ENCODE data around the gene ARMH3.
A peak's percentile ranks its signal among the peaks of the same experiment; 100 is the strongest.
"Not testable (repeated sequence)": the region's sequence is repeated elsewhere in the genome, so short reads cannot be mapped to it uniquely, and the experiment has no call there.

Gene ARMH3

GRCh38 chr10:102045292-102045691 lies 10.7 kb downstream of the ARMH3 start:
- no peak for DNase-seq

DNA sequence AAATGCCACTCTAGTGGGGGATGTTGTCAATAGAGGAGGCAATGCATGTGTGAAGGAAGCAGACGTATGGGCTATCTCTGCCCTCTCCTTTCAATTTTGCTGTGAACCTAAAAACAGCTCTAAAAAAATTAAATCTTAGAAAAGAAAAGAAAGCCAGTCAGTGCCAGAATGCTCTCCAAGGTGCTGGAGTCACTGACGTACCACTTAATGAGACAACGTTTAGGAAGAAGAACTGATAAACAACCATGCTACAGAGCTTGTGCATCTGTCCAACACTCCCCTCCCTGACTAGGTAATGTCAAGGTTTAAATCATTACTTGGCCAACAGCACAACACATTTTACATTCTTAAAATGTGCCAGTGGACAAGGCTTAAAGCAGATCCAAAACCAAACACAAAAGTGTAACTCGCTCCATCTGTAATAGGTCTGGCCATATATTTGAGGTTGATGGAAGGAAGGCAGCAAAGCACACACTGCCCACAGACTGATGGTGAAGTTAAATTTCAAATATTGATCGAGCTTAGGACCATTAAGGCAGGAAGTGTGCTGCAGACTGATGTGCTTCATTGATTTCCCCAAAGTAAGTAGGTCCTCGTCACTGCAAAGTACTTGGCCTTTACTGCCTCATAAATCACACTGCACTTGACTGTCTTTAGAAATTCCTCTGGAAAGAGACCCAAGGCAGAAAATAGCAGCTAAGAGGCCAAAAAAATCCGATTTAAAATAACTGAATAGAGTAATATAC lies 15.5 kb downstream of the ARMH3 start:
- no peak for DNase-seq

- DNase-seq = no peak
Measured at GRCh38 chr10:102038410-102038809, 17.6 kb downstream of the ARMH3 start.

DNA sequence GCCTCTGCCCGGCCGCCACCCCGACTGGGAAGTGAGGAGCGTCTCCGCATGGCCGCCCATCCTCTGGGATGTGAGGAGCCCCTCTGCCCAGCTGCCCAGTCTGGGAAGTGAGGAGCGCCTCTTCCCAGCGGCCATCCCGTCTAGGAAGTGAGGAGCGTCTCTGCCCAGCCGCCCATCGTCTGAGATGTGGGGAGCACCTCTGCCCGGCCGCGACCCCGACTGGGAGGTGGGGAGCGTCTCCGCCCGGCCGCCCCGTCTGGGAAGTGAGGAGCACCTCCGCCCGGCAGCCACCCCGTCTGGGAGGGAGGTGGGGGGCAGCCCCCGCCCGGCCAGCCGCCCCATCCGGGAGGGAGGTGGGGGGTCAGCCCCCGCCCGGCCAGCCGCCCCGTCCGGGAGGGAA lies 20.2 kb downstream of the ARMH3 start:
- not testable (repeated sequence) for DNase-seq

DNA sequence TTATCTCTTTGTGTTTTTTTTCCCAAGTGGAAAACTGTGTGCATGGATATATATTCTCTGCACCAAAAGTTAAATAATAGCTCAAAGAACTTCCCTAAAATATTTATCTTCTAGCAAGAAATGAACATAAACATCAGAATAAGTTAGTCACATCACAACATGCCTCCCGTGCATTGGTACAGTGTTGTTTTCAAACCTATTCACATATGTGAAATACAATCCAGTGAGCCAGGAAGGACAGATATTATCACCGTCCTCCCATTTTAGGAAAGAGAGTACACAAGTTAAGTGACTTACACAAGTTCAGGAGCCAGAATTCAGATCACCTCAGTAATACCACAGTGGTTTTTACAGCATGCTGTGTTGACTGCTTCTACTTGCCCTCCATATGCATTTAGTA lies 22.2 kb downstream of the ARMH3 start:
- DNase-seq = no peak

- no peak for DNase-seq
Measured at GRCh38 chr10:102027261-102027660, 28.7 kb downstream of the ARMH3 start.

DNA sequence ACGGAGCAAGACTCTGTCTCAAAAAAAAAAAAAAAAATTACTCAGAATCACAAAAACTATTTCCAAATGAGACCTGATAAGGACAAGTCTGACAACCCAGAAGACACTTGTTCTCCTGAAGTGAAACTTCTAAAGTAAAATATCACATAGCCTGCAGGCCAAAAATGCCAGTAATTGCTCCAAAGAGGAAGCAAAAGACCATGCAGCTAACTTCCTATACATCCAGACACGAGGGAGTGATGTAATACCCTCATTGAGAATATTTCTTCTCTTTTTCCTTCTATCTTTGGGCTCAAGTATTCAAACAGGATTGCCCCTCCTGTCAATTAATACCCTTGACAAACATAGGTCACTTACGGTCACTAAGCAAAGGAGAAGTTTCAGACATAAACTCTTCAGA lies 31.2 kb downstream of the ARMH3 start:
- no peak for DNase-seq

GRCh38 chr10:102020938-102021337 lies 35.0 kb downstream of the ARMH3 start:
- DNase-seq = no peak

- DNase-seq = no peak
Measured at GRCh38 chr10:102017295-102017694, 38.7 kb downstream of the ARMH3 start.

GRCh38 chr10:102016416-102016815 lies 39.6 kb downstream of the ARMH3 start:
- no peak for DNase-seq

DNA sequence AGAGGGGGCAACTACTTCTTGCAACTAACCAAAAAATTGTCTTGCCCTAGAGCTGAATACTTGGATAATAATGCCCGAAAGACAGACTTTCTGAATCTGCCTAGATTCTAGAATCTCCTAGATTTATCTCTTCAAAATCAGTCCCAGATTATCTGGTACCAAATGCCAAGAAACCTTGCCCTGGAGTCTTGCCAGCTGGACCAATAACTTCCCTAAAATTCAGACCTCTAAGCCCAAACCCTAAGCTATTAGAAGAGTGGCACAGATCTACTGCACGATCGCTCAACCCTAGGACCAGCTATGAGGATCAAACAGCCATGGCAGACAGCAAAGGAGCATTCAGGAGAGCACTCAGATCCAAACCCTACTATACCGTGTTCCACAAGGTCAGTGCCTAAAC lies 45.0 kb downstream of the ARMH3 start:
- DNase-seq = no peak

- peak; percentile 88 for DNase-seq
Measured at GRCh38 chr10:102009801-102010425, 46.1 kb downstream of the ARMH3 start.

GRCh38 chr10:102007796-102008195 lies 48.2 kb downstream of the ARMH3 start:
- no peak for DNase-seq

DNA sequence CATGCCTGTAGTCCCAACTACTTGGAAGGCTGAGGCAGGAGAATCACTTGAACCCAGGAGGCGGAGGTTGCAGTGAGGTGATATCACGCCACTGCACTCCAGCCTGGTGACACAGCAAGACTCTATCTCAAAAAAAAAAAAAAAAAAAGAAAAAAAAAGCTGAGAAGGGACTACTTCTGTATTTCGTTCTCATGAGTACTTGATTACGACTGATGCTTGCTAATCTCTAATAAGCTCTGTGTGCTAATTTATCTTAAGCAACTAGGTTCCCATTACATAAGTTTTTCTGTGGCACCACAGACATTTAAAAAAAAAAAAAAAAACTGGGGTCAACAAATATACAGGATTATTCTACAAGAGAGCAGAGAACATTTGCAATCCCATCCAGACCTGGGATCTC lies 48.9 kb downstream of the ARMH3 start:
- DNase-seq = not testable (repeated sequence)

DNA sequence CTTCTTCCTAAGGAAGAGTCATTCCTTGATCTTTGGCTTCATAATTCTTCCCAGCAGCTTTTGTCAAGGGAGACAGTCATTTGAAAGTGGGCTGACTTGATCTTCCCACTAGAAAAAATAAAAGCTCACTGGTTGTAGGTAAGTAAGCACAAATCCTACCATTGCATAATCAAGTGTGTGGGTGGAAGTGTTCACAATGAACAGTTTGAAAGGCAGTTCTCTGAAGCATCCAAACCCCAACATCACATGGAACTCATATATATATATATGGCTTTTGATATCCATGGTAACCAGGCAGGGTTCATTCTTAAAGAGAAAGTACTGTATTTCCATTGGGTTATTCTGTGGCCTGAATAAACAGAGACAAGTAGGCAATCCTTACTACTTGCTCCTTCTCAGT lies 51.6 kb downstream of the ARMH3 start:
- DNase-seq = no peak

DNA sequence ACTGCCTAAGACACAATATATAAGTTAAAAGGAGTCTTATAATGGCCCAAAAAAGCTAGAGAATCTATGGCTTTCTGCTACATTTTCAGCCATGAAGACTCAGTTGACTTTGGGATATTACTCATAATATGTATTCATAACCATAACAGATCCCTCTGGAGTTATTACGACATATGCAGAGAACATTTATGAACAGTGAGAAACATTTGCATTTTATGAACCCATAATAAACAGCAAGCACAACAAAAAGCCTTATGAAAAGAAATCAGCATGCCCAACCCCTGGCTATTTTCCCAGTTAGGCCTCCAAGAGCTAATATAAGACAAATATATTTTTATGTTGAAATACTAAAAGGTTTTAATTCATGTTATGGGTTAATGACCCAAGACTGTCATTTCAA lies 52.4 kb downstream of the ARMH3 start:
- no peak for DNase-seq

DNA sequence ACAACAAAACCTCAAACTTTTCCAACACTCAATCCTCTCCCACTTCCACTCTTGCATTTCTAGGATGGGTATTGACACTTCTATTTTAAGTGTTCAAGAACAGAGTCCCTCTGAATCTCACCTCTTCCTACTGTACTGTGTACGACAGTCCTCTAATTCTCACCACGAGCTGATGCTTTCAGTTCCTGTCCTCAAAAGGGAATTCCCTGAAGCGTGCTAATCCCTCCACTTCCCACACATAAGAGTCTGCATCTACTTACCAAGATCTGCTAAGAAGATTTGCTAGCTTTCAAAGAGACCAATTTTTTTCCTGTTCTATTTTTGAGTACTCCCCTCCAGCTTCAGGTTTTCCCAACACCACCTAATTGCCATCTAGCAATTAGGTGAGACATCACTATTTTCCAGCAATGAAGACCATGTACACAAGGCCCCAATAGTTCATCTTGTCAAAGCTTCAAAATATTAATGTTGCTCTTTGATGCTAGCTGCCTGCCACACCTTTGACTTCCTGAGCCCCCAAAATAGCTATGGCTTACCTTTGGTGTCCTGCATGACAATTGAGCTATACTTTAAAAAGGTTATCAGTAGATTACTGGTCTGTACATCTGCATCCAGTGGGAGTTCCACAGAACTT lies 54.4 kb downstream of the ARMH3 start:
- DNase-seq = no peak

GRCh38 chr10:101997803-101998202 lies 58.2 kb downstream of the ARMH3 start:
- no peak for DNase-seq

DNA sequence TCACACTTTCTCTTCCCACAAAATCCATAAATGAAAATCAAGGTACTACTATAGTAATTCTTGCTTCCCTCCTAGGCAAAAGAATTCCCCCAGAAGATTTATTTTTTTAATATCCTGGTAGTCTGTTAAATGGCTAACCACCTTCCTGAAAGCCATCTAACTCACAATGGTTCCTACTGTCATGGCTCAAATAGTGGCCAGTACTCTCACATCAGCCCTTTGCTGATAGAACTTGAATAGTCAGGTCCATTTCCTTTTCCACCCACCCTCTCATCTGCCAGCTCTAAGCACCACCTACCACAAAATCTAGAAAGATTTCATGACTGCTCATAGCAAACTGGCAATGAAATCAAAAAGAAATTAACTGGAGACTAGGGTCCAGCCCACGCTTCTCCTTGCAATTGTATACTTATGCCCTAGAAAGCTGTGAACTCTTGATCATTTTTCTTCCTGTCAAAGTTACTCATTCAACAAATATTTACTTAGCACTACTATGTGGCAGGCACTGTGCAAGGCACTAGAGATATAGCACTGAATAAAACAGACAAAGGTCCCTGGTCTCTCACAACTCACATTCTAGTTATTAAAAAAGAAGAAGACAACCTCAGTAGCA lies 60.4 kb downstream of the ARMH3 start:
- no peak for DNase-seq

DNA sequence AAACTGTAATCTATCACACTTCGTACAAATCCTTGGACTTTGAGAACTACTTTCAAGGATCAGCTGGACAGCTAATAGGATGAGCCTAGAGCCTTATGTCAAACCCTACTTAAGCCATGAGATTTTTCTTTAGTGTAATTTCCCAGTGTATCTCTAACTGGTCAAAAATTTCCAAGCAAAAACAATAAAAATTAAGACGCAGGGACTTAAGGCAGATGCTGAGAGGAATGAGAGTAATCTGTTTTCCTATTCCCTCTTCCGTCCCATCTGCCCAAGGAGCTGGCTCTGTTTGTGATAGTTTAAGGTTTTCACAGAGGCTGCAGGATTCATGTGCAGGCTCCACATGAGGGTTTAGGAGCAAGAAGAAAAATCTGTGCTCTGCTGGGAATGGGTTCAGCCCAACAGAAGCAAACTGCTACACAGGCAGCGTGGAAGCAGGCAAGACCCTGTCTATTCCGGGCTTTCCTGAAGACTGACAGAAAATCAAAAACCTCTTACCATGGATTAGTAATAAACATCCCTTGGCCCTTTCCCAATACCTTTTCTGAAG lies 62.2 kb downstream of the ARMH3 start:
- peak; percentile 7 for DNase-seq

GRCh38 chr10:101993221-101993620 lies 62.8 kb downstream of the ARMH3 start:
- peak; percentile 1 for DNase-seq

DNA sequence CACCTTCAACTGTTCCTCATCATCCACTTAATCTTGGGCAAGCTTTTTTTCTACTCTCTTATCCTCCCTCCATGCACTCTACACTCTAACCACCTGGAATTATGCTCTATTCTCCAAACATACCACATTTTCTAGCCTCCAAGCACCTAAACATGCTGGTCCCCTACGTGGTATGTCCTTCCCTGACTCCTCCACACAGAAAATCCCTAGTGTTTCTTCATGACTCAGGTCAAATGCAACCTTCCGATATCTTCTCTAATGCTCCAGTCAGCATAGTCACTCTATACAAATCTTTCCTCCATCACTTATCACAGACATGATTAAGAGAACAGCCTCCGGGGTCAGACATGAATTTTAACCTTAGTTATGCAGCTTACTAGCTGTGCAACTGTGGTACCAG lies 68.8 kb downstream of the ARMH3 start:
- DNase-seq = no peak

DNA sequence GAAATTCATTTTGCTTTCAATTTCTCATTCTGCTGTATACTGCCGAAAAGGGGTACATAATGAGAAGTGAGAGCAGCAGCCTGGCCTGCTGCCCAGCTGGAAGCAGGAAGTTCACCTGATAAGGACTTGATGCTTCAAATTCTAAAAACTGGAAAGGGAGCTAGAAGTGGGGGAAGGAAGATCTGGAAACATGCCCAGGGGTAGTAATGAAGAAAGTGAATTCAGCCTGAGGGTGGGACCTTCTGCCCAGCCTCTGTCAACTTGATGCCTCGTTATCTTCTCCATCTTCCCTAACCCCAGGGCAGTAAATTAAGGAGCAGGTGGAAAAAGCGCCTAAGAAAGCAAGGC lies 69.4 kb downstream of the ARMH3 start:
- DNase-seq = peak; percentile 43

DNA sequence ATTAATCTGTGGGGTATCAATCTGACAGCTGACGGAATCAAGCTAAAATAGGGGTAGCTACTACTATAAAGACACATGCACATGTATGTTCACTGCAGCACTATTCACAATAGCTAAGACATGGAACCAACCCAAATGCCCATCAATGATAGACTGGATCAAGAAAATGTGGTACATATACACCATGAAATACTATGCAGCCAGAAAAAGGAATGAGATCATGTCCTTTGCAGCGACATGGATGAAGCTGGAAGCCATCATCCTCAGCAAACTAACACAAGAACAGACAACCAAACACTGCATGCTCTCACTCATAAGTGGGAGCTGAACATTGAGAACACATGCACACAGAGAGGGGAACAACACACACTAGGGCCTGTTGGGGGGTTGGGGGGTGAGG lies 75.3 kb downstream of the ARMH3 start:
- not testable (repeated sequence) for DNase-seq

All from islet precursor cell (in vitro differentiated cells).